ENCODE results near the gene TRPM3.

DNA sequence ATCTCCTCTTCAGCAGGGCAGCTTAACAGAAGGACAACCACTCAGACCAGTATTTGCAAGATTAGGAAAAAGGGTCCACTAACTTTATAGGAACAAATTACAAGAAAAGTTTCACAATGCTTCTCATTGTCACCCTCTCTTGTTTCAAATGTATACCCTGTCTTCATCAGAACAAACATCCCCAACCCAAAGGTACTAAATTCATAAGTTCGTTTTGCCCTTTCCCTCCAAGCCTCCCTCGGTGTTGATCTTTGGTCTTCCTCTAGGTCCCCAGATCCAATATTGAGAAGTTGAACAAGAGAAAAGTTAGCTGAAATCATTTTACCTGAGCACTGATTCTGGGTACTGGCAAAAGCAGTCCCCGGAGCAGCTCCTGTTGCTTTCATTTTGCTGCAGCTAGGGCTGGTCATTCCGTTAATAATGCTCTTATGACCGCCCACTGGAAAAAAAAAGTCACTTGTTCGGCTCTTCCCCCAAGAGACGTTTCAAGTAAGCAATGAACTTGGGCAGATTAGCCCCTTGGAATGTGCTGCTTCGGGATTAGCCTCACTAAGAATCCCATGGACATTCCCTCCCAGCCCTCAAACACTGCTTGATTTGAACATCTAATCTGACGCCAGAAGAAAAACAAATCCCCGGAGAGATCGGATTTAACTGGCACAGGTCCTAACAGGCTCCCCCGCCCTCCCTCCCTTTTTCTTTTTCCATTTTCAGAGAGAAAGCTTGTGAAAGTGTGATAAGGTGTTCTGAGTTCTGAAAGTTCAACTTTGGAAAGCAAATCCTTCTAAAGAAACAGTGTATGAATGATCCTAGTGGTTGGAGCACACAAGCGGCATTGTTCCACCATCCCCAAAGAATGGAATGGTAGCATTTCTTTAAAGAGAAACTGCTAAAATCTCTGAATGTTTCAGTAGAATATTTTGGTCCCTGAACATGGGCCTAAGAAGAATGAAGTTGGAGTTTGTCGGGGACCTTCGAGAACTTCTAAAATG lies 252.5 kb downstream of the TRPM3 start:
- TF ChIP-seq ZNF274 (IDR thresholded peaks at IDR 0.05; ENCODE audit: low read depth, low read length): no peak
- TF ChIP-seq SUZ12 (IDR thresholded peaks at IDR 0.05; ENCODE audit: extremely low read depth, insufficient read depth, insufficient read length): no peak

Data from NT2/D1 (cell line).